Endothelial cell of umbilical vein (primary cell): ENCODE data around the gene XYLT1. TPM values are rescaled to one million over a fixed set of nuclear protein-coding genes. Genes with fewer than 3 reads are reported as not detected.

Source experiments
- BruUV-seq: library from RNA; stranded (reverse); fragments of 400-500 nt; replicated peaks from 2 replicates; lab custom pipeline; 2021; lab: Mats Ljungman, UMichigan
- CTCF ChIA-PET: fragments of 300-600, 350-600 bp; sonication (Branson Sonifier 250); formaldehyde crosslinking; loops from one replicate; lab custom pipeline; 2021; ENCODE audit warnings: antibody characterized with exemption, inconsistent platforms; lab: Charles Lee
- POLR2A ChIA-PET: fragments of 300-600, 350-600 bp; sonication (Branson Sonifier 250); formaldehyde crosslinking; loops from one replicate; lab custom pipeline; 2021; ENCODE audit warnings: antibody characterized with exemption, inconsistent platforms; lab: Charles Lee
- DNase-seq: peaks from one replicate; pipeline ENCODE4 v3.0.0-alpha.2; 2011; ENCODE audit warnings: low read depth, low spot score
- FAIRE-seq: peaks from 2 replicates; lab custom pipeline; 2011; peaks lifted over from hg19 to GRCh38; lab: Jason Lieb, UNC
- H2AFZ ChIP-seq: 2 replicates; pipeline ENCODE4 v1.6.0; 2012; ENCODE audit warnings: low read depth, low read length, control low read depth, inconsistent platforms
- H3K27ac ChIP-seq: 2 replicates; pipeline ENCODE4 v1.5.1; 2011; ENCODE audit warnings: low read depth, mild to moderate bottlenecking, control low read depth, low read length, moderate library complexity; ENCODE audit not compliant: insufficient read depth
- H3K27me3 ChIP-seq, 2 experiments: 2 replicates each; pipeline versions ENCODE4 v1.6.0 to v1.6.1; 2011; ENCODE audit warnings: low read length in 2 of 2, mixed read lengths in 1 of 2; ENCODE audit not compliant: control insufficient read depth in 2 of 2, insufficient read depth in 2 of 2
- H3K36me3 ChIP-seq, 2 experiments: 2 replicates in 1 of 2; 3 replicates in 1 of 2; pipeline ENCODE4 v1.5.1; 2011; ENCODE audit warnings: low read length in 2 of 2, mild to moderate bottlenecking in 1 of 2, moderate library complexity in 1 of 2; ENCODE audit not compliant: control insufficient read depth in 2 of 2, insufficient read depth in 2 of 2; ENCODE audit errors: extremely low read depth in 1 of 2
- H3K4me1 ChIP-seq: 3 replicates; pipeline ENCODE4 v1.5.1; 2011; ENCODE audit warnings: mild to moderate bottlenecking, low read length; ENCODE audit not compliant: control insufficient read depth, insufficient read depth; ENCODE audit errors: extremely low read depth
- H3K4me2 ChIP-seq: 2 replicates; pipeline ENCODE4 v1.6.1; 2011; ENCODE audit warnings: low read length, control low read depth, mixed read lengths; ENCODE audit not compliant: insufficient read depth
- H3K4me3 ChIP-seq, 3 experiments: fragments of 200-600 bp in 1 of 3; sonication (generic), shearing (Covaris generic) in 1 of 3; replicated peaks in 1 of 3; 2 replicates each; pipeline ENCODE4 v1.5.1; 2011 to 2016; ENCODE audit warnings: control low read depth in 3 of 3, low read length in 3 of 3, mild to moderate bottlenecking in 2 of 3, inconsistent platforms in 1 of 3, low read depth in 1 of 3, moderate library complexity in 1 of 3; ENCODE audit not compliant: insufficient read depth in 1 of 3
- H3K79me2 ChIP-seq: 2 replicates; pipeline ENCODE4 v1.6.0; 2012; ENCODE audit warnings: low read length, inconsistent platforms; ENCODE audit not compliant: control insufficient read depth, insufficient read depth
- H3K9ac ChIP-seq: replicated peaks from 2 replicates; pipeline ENCODE3; 2011; ENCODE audit warnings: low read length, control low read depth; ENCODE audit not compliant: insufficient read depth; ENCODE audit errors: extremely low read depth
- H3K9me1 ChIP-seq: replicated peaks from 3 replicates; pipeline ENCODE4 v1.6.0; 2011; ENCODE audit warnings: mild to moderate bottlenecking, low read length; ENCODE audit not compliant: control insufficient read depth, insufficient read depth; ENCODE audit errors: extremely low read depth
- H3K9me3 ChIP-seq: replicated peaks from 2 replicates; pipeline ENCODE4 v1.5.1; 2012; ENCODE audit warnings: low read length, inconsistent platforms; ENCODE audit not compliant: control insufficient read depth, insufficient read depth
- H4K20me1 ChIP-seq: replicated peaks from 2 replicates; pipeline ENCODE3; 2011; ENCODE audit warnings: mild to moderate bottlenecking, low read length; ENCODE audit not compliant: control insufficient read depth, insufficient read depth; ENCODE audit errors: extremely low read depth
- CTCF ChIP-seq, 2 donors: IDR thresholded peaks; 1 replicate in 1 of 2; 2 replicates in 1 of 2; pipeline ENCODE4 v1.5.1; 2011; ENCODE audit warnings: low read length in 2 of 2, mild to moderate bottlenecking in 2 of 2, moderate library complexity in 2 of 2, control low read depth in 1 of 2, inconsistent platforms in 1 of 2, low read depth in 1 of 2; ENCODE audit not compliant: insufficient read depth in 1 of 2; ENCODE audit errors: extremely low read depth in 1 of 2
- EZH2 ChIP-seq: IDR thresholded peaks from 2 replicates; pipeline ENCODE4 v1.6.1; 2012; ENCODE audit warnings: borderline replicate concordance, low read depth, mild to moderate bottlenecking, moderate library complexity, low read length, inconsistent platforms; ENCODE audit not compliant: severe bottlenecking
- FOS ChIP-seq: IDR thresholded peaks from 2 replicates; pipeline ENCODE4 v1.6.1; 2011; ENCODE audit warnings: mild to moderate bottlenecking, low read length, moderate library complexity, borderline replicate concordance; ENCODE audit not compliant: insufficient read depth
- GATA2 ChIP-seq: IDR thresholded peaks from 2 replicates; pipeline ENCODE4 v1.7.0; 2011; ENCODE audit warnings: low read depth, mild to moderate bottlenecking, moderate library complexity, mixed read lengths, low read length; ENCODE audit not compliant: insufficient read length, insufficient read depth
- JUN ChIP-seq: IDR thresholded peaks from 2 replicates; pipeline ENCODE4 v1.6.1; 2011; ENCODE audit warnings: borderline replicate concordance, low read depth; ENCODE audit not compliant: insufficient read length, insufficient read depth
- MAX ChIP-seq: IDR thresholded peaks from 2 replicates; pipeline ENCODE4 v1.6.1; 2011; ENCODE audit not compliant: insufficient read depth, insufficient read length
- MYC ChIP-seq: IDR thresholded peaks from one replicate; pipeline ENCODE4 v1.6.1; 2011; ENCODE audit warnings: mild to moderate bottlenecking, low read depth, low read length
- POLR2A ChIP-seq: IDR thresholded peaks from 2 replicates; pipeline ENCODE4 v1.6.1; 2012; ENCODE audit warnings: low read depth, mild to moderate bottlenecking, control low read depth, low read length
- POLR2AphosphoS5 ChIP-seq: IDR thresholded peaks from 2 replicates; pipeline ENCODE4 v1.6.1; 2012; ENCODE audit warnings: low read depth, mild to moderate bottlenecking, control low read depth, low read length, moderate library complexity; ENCODE audit not compliant: insufficient read depth
- dilution Hi-C: fragments of 300-500 bp; cut with MboI; formaldehyde crosslinking; loops from one replicate; pipeline ENCODE4 v1.15.0; 2019; ENCODE audit warnings: low sequenced_read_pairs; ENCODE audit not compliant: extremely low pct_ligation_motif_present
- intact Hi-C: fragments of 100-400 bp; cut with micrococcal nuclease; formaldehyde crosslinking; loops from one replicate; pipeline ENCODE4 v1.10.0; 2022
- polyA plus RNA-seq, 4 experiments: library from polyadenylated mRNA; depleted of rRNA in 3 of 4; stranded (reverse) in 3 of 4; unstranded in 1 of 4; fragments of >200 nt; gene quantifications; 2 replicates each; pipeline versions ENCODE4 v1.2.1 to v1.2.3, GENCODE V29; 2011 to 2012; ENCODE audit warnings: missing spikeins in 1 of 4
- total RNA-seq: library from RNA; stranded (reverse); gene quantifications from 2 replicates; pipeline ENCODE4 v1.2.3, GENCODE V29; 2021

XYLT1 gene
- total and polyA plus RNA-seq, 2 donors (not counting 3 experiments of a cell fraction or from before 2014, with no cell fraction given) = 0.63 to 2.9 TPM

DNA sequence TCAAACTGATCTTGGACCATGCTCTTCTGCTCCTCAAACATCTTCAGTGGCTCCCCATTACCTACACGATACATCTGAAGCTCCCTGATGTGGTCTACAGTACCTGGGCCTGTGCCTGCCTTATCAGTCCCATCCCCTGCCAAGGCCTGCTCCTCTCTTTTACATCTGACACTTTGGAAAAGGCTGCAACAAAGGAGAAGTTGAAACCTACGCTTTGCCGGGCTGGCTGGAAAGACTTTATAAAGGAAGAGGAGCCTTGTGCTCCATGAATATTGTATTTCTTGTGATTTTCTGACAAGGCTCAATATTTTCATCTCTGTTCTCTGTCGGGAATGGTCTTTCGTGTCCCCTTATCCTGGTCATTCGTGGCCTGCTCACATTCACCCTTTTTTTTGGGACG is 132.5 kb downstream of the XYLT1 start:
- TF ChIP-seq EZH2 (no peak), POLR2A (no peak), MYC (no peak), FOS (no peak), MAX (no peak), CTCF (IDR thresholded peaks at IDR 0.05; ENCODE audit: extremely low read depth in 1 of 2, insufficient read depth in 1 of 2, low read depth in 1 of 2, low read length in 2 of 2) (no peak), POLR2AphosphoS5 (no peak), GATA2 (no peak), JUN (no peak)
- Histone ChIP-seq H2AFZ (no peak overlapping the region), H3K4me1 (no peaks in the 10 kb centered on the region), H3K9me1 (no peaks in the 10 kb centered on the region), H3K9ac (no peak overlapping the region), H3K4me3 (no peak overlapping the region), H3K79me2 (no peaks in the 10 kb centered on the region), H3K4me2 (no peak overlapping the region), H4K20me1 (no peaks in the 10 kb centered on the region), H3K27ac (no peak overlapping the region), H3K36me3 (no peaks in the 10 kb centered on the region), H3K27me3 (no peaks in the 10 kb centered on the region), H3K9me3 (no peaks in the 10 kb centered on the region)
- no peak for DNase-seq
- dilution Hi-C loops (no loop called here), intact Hi-C loops (no loop called here)
- ChIA-PET POLR2A (no interaction called here), CTCF (no interaction called here)
- no TSS peak for BruUV-seq
- FAIRE-seq = no peak
